HEK293T (cell line): ENCODE measurements around the gene IGSF1.

ENCODE experiments used
- ARNT ChIP-seq: fragments of 450-650 bp; IDR thresholded peaks from 2 replicates; pipeline ENCODE4 v1.6.1; 2017; ENCODE audit warnings: mild to moderate bottlenecking
- BHLHE40 ChIP-seq: fragments of 450-650 bp; IDR thresholded peaks from 2 replicates; pipeline ENCODE4 v1.6.1; 2016; ENCODE audit warnings: mild to moderate bottlenecking, moderate library complexity, borderline replicate concordance
- ELF4 ChIP-seq: fragments of 450-650 bp; IDR thresholded peaks from 2 replicates; pipeline ENCODE4 v1.6.1; 2017; ENCODE audit warnings: antibody characterized with exemption
- FOXA1 ChIP-seq: fragments of 450-650 bp; IDR thresholded peaks from 2 replicates; pipeline ENCODE4 v1.6.1; 2016; ENCODE audit warnings: mild to moderate bottlenecking
- FOXK2 ChIP-seq: fragments of 450-650 bp; IDR thresholded peaks from 2 replicates; pipeline ENCODE4 v1.6.1; 2016; ENCODE audit warnings: mild to moderate bottlenecking
- FOXM1 ChIP-seq: fragments of 450-650 bp; IDR thresholded peaks from 2 replicates; pipeline ENCODE4 v1.6.1; 2017; ENCODE audit warnings: mild to moderate bottlenecking, borderline replicate concordance
- L3MBTL2 ChIP-seq: fragments of 450-650 bp; conservative IDR thresholded peaks from 2 replicates; pipeline ENCODE4 v1.6.1; 2016; ENCODE audit warnings: mild to moderate bottlenecking
- SP1 ChIP-seq: fragments of 450-650 bp; IDR thresholded peaks from 2 replicates; pipeline ENCODE4 v1.6.1; 2017
- SUZ12 ChIP-seq: fragments of 450-650 bp; IDR thresholded peaks from 2 replicates; pipeline ENCODE4 v1.6.1; 2016; ENCODE audit warnings: mild to moderate bottlenecking
- ZNF384 ChIP-seq: fragments of 450-650 bp; IDR thresholded peaks from 2 replicates; pipeline ENCODE4 v1.6.1; 2016

DNA sequence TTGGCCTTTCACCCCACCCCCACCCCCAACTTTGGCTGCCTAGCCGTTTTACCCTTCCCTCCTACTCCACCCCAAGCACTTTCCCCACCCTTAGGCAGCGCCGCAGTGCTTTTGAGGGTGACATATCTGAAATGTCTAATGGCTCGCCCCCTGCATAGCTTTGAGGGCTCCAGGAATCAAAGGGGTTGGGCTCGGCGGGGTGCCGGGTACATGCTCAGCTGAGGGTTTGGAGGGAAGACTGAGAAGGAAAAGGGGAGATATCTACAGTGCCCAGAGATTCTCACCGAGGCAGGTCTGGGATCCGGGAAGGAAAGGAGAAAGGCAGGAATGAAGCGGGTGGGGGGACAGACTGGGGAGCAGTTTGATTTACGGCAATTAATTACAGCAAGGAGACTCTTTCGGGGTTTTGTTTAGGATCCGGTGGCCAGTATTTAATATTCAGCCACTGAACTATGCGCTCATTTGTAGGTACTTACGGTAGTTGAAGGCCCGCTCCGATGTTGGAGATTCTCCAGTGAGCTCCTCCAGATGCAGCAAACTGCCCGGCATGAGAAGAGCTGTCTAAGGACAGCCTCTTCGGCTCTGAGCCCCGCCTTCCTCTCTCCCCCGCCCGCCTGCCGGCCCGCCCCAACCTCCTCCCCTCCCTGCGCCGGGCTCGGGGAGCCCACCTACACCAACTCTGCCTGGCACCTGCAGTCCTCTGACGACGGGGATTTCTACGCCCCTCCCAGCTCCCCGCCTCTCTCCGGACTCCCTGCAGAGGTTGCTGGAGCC lies at the start of gene IGSF1:
- TF ChIP-seq FOXM1 (no peak), ARNT (no peak), ELF4 (no peak), SP1 (no peak), FOXK2 (no peak), ZNF384 (no peak), BHLHE40 (no peak), L3MBTL2 (no peak), SUZ12 (no peak), FOXA1 (no peak)
